GDM1 (cell line): ENCODE measurements around the gene USP17L29.
"Not testable (repeated sequence)": the region's sequence is repeated elsewhere in the genome, so short reads cannot be mapped to it uniquely, and the experiment has no call there.

Source experiments
- DNase-seq: peaks from one replicate; lab custom pipeline; 2025; lab: John Stamatoyannopoulos, UW

Gene USP17L29, protein sequence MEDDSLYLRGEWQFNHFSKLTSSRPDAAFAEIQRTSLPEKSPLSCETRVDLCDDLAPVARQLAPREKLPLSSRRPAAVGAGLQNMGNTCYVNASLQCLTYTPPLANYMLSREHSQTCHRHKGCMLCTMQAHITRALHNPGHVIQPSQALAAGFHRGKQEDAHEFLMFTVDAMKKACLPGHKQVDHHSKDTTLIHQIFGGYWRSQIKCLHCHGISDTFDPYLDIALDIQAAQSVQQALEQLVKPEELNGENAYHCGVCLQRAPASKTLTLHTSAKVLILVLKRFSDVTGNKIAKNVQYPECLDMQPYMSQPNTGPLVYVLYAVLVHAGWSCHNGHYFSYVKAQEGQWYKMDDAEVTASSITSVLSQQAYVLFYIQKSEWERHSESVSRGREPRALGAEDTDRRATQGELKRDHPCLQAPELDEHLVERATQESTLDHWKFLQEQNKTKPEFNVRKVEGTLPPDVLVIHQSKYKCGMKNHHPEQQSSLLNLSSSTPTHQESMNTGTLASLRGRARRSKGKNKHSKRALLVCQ

DNA sequence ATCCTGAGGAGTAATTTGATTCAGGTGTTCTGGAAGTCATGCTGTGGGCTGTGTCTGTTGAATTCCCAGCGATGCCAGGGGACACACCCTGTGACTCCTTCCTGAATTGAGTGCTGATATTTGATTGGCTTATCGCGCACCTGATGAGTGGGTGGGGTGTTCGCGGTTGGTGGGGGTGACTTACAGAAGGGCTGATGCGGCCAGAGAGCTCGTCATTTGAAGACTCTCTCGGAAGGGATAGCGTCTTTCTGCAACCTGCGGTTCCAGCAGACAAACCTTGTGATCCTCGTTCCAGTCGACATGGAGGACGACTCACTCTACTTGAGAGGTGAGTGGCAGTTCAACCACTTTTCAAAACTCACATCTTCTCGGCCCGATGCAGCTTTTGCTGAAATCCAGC, at the start of gene USP17L29:
TSS of gene USP17L29 (plus strand) at position 301 of the 400 bp plus-strand sequence. CDS start at position 301, 0 bp downstream.
- DNase-seq, result not testable (repeated sequence)

DNA sequence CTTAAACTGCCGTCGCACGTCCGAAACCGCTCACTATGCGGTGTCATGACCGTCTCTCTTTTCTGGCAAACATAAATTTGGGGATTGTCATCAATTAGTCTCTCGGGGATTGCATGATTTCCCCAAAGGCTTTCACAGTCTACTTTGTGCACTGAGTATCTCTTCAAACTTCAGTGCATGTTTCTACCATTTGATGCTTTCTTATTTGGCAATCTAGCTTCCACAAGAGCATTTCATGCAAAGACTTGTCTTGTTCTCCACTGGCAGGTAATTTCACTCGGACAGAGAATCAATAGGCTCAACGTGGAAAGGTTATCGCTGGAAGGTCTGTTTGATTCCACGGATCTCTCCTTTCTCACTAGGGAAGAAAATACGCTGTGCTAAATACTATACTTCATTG, 29.2 kb upstream of the USP17L29 start:
- DNase-seq, result not testable (repeated sequence)

DNA sequence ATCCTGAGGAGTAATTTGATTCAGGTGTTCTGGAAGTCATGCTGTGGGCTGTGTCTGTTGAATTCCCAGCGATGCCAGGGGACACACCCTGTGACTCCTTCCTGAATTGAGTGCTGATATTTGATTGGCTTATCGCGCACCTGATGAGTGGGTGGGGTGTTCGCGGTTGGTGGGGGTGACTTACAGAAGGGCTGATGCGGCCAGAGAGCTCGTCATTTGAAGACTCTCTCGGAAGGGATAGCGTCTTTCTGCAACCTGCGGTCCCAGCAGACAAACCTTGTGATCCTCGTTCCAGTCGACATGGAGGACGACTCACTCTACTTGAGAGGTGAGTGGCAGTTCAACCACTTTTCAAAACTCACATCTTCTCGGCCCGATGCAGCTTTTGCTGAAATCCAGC, 28.6 kb upstream of the USP17L29 start, which contains the start of gene USP17L24:
TSS of gene USP17L24 (plus strand) at position 301 of the 400 bp plus-strand sequence. CDS start at position 301, 0 bp downstream.
- DNase-seq, result not testable (repeated sequence)

DNA sequence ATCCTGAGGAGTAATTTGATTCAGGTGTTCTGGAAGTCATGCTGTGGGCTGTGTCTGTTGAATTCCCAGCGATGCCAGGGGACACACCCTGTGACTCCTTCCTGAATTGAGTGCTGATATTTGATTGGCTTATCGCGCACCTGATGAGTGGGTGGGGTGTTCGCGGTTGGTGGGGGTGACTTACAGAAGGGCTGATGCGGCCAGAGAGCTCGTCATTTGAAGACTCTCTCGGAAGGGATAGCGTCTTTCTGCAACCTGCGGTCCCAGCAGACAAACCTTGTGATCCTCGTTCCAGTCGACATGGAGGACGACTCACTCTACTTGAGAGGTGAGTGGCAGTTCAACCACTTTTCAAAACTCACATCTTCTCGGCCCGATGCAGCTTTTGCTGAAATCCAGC, 23.8 kb upstream of the USP17L29 start, which contains the start of gene USP17L25:
TSS of gene USP17L25 (plus strand) at position 301 of the 400 bp plus-strand sequence. CDS start at position 301, 0 bp downstream.
- not testable (repeated sequence) for DNase-seq

DNA sequence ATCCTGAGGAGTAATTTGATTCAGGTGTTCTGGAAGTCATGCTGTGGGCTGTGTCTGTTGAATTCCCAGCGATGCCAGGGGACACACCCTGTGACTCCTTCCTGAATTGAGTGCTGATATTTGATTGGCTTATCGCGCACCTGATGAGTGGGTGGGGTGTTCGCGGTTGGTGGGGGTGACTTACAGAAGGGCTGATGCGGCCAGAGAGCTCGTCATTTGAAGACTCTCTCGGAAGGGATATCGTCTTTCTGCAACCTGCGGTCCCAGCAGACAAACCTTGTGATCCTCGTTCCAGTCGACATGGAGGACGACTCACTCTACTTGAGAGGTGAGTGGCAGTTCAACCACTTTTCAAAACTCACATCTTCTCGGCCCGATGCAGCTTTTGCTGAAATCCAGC, 19.1 kb upstream of the USP17L29 start, which contains the start of gene USP17L26:
TSS of gene USP17L26 (plus strand) at position 301 of the 400 bp plus-strand sequence. CDS start at position 301, 0 bp downstream.
- DNase-seq, result not testable (repeated sequence)

DNA sequence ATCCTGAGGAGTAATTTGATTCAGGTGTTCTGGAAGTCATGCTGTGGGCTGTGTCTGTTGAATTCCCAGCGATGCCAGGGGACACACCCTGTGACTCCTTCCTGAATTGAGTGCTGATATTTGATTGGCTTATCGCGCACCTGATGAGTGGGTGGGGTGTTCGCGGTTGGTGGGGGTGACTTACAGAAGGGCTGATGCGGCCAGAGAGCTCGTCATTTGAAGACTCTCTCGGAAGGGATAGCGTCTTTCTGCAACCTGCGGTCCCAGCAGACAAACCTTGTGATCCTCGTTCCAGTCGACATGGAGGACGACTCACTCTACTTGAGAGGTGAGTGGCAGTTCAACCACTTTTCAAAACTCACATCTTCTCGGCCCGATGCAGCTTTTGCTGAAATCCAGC, 14.3 kb upstream of the USP17L29 start, which contains the start of gene USP17L5:
TSS of gene USP17L5 (plus strand) at position 301 of the 400 bp plus-strand sequence. CDS start at position 301, 0 bp downstream.
- DNase-seq, result not testable (repeated sequence)

DNA sequence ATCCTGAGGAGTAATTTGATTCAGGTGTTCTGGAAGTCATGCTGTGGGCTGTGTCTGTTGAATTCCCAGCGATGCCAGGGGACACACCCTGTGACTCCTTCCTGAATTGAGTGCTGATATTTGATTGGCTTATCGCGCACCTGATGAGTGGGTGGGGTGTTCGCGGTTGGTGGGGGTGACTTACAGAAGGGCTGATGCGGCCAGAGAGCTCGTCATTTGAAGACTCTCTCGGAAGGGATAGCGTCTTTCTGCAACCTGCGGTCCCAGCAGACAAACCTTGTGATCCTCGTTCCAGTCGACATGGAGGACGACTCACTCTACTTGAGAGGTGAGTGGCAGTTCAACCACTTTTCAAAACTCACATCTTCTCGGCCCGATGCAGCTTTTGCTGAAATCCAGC, 9.6 kb upstream of the USP17L29 start, which contains the start of gene USP17L27:
TSS of gene USP17L27 (plus strand) at position 301 of the 400 bp plus-strand sequence. CDS start at position 301, 0 bp downstream.
- DNase-seq, result not testable (repeated sequence)

DNA sequence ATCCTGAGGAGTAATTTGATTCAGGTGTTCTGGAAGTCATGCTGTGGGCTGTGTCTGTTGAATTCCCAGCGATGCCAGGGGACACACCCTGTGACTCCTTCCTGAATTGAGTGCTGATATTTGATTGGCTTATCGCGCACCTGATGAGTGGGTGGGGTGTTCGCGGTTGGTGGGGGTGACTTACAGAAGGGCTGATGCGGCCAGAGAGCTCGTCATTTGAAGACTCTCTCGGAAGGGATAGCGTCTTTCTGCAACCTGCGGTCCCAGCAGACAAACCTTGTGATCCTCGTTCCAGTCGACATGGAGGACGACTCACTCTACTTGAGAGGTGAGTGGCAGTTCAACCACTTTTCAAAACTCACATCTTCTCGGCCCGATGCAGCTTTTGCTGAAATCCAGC, 4.8 kb upstream of the USP17L29 start, which contains the start of gene USP17L28:
TSS of gene USP17L28 (plus strand) at position 301 of the 400 bp plus-strand sequence. CDS start at position 301, 0 bp downstream.
- DNase-seq, result not testable (repeated sequence)

DNA sequence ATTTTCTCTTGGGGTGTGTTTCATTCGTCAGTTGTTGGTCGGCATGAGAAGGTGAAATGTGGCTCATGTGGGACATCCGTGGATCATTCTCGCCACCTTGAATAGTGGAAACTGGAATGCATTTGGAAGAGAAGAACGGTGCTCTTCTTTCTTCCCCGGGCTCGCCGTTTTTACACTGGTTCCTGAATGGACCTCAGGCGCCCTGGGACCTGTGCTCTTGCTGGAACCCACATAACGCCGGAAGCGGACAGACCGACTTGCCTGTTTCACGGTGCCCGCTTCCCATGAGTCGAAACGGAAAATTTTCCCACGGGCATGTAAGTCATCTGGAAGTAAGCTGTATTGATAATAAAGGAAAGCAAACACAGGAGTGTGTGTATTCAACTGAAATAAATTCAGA, 2.6 kb upstream of the USP17L29 start:
- not testable (repeated sequence) for DNase-seq

DNA sequence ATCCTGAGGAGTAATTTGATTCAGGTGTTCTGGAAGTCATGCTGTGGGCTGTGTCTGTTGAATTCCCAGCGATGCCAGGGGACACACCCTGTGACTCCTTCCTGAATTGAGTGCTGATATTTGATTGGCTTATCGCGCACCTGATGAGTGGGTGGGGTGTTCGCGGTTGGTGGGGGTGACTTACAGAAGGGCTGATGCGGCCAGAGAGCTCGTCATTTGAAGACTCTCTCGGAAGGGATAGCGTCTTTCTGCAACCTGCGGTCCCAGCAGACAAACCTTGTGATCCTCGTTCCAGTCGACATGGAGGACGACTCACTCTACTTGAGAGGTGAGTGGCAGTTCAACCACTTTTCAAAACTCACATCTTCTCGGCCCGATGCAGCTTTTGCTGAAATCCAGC, 9.4 kb downstream of the USP17L29 start, which contains the start of gene USP17L30:
TSS of gene USP17L30 (plus strand) at position 301 of the 400 bp plus-strand sequence. CDS start at position 301, 0 bp downstream.
- not testable (repeated sequence) for DNase-seq

DNA sequence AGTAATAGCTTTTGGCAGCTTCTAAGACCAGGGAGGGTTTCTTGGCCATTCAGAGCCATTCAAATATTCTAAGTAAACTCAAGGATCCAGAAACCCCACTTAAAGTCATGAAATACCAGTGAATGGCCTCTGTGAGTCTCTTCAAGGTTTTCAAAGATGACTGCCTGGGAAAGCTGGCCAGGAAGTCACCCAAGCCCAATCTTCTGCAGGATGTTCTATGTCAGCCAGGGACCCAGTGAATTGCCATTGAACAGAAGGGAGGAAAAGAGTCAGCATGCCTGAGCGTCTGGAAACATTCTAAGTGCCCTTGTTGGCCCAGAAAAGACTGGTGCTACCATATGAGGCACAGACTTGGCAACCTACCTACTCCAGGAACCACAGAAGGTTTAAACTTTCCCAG, 26.4 kb downstream of the USP17L29 start:
- not testable (repeated sequence) for DNase-seq

DNA sequence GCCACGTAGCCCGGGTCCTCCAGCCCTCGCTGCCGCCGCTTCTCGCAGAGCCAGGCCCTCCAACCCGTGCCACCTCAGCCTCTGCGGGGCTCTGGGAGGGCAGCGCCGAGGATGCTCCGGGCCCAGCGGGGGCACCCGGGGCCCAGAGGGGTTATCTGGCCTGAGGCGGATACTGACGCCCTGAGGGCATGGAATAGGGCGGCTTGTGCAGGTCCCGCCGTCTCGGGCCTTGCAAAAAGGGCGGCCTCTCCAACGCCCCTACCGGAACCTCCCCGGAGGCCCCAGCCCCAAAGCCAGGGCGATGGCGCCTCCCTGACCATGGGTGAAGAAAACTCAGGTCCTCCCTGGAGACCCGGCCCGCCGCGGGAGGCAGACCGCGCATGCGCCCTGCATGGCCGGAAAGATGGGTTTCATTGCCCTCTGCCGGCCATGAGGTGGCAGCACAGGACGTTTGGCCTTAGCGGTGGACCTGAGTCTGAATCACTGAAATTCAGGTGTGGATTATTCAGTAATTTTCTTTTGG, 27.6 kb downstream of the USP17L29 start:
- DNase-seq, result not testable (repeated sequence)

DNA sequence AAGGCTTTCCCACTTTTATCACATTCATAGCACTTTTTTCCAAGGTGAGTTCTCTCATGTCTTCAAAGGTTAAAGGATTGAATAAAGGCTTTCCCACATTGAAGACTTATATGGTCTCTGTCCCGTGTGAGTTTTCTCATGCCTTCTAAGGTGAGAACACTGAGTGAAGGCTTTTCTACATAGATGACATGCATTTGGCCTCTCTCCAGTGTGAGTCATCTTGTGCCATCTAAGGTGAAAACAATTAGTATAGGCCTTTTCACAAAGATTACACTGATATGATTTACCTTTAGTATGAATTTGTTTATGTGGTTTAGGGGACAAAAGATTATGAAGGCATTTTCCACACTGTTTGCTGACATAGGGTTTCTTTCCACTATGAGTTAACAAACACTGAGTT, 30.7 kb downstream of the USP17L29 start:
- DNase-seq, result no peak

DNA sequence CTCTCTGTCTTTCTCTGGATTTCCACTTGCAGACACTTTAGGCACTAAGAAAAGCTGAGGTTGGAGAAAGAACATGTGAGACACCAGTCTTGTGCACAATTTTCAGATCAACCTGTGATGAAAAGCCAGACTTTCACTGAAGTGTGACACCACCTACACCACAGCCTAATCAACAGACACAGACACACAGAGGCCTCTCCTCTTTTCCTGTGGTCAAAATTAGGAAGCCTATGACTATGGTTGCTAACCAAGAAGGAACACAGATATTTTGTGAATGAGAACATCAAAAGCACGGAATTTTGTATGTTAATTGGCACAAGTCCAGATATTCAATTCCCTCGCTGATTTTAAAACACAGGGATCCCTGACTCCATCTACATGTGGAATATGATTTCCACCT, 35.6 kb downstream of the USP17L29 start:
- DNase-seq, result not testable (repeated sequence)
